ENCODE data around the gene IMPDH1.

IMPDH1 gene

DNA sequence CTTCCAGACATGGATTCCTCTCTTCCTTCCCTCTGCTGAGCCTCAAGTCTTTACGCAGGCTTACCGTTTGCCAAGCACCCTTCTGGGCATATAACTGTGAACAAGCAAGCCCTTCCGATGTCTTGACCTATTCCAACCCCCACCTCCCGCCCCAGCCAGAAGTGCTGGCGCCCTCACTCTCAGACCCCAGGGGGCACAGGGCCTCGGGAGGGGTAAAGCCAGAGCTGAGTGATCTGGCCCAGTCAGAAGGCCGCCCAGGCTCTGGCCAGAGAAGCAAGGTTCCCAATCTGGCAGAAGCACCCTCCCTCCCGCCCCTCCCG is 49.5 kb downstream of the IMPDH1 start:
- DNase-seq (ENCODE audit: low read depth in 2 of 2): no peak

DNA sequence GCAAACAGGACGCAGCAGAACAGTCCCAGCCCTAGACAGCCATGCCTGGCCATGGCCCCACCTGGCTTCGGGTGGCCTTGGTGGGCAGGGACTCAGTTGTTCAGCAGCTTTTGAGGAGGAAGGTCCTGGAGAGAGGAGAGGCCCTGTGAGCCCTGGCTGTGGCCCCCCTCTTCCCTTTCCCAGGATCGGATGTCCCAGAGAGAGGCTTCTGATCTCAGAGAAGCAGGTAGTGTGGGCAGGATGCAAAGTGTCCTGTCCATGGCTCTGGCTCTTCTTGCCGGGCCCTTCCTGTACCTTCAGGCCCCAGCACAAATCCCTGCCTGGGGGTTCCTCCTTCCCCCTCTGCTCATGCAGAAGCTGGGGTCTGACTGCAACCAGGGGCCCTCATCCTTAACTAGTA is 49.8 kb downstream of the IMPDH1 start:
- DNase-seq (ENCODE audit: low read depth in 2 of 2): no peak

DNA sequence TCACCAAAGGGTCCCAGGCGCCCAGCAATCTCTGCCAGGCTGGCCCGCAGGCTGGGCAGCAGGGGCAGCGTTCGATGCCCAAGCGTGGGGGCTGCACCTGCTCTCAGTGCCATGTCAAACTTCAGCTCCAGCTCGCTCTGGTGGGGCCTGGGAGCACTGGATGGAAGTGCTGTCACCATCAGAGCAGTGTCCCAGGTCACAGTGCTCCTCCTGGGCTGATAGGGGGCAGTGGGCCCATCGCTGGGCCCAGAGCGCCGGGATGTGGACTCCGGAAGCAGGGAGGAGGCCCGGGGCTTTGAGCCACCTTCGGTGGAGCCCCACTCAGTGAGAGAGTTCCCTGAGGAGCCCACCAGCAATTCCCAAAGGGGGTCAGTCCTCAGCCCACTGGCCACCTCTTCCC is 50.4 kb downstream of the IMPDH1 start:
- DNase-seq (ENCODE audit: low read depth in 2 of 2): no peak

DNA sequence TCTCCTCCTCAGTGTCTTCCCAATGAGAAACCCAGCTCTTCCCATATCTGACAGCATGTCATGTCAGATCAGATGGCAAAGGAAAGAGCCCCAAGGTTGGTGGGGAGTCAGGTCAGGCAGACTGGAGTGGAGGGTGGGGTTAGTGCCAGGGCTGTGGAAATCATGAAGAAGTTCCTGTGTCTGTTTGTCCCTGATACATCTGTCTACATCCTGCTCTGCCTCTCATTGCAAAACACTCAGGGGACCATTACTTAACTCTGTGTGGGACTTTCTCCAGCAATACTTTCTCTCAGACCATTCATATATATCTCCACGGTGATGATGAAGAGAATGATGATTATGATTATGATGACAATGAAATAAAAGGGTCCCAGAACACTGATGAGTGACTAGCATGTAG is 51.5 kb downstream of the IMPDH1 start:
- no peak for DNase-seq (ENCODE audit: low read depth in 2 of 2)

DNA sequence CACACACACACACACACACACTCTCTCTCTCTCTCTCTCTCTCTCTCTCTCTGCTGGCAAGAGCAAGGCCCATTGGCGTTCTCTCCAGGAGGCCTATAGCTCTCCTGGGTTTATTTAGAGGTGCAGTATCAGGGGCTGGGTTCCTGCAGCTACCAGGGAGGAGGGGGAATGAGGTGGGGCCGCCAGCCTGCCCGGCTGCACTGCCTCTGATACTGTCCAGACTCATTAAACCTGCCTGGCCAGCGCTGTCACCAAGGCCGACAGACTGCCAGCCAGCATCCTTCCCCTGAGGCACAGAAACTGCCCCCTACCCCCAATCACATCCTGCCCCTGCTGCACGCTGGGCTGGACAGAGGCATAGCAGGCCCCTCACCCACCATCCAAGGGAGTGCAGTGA is 52.6 kb downstream of the IMPDH1 start:
- DNase-seq (ENCODE audit: low read depth in 2 of 2): no peak

DNA sequence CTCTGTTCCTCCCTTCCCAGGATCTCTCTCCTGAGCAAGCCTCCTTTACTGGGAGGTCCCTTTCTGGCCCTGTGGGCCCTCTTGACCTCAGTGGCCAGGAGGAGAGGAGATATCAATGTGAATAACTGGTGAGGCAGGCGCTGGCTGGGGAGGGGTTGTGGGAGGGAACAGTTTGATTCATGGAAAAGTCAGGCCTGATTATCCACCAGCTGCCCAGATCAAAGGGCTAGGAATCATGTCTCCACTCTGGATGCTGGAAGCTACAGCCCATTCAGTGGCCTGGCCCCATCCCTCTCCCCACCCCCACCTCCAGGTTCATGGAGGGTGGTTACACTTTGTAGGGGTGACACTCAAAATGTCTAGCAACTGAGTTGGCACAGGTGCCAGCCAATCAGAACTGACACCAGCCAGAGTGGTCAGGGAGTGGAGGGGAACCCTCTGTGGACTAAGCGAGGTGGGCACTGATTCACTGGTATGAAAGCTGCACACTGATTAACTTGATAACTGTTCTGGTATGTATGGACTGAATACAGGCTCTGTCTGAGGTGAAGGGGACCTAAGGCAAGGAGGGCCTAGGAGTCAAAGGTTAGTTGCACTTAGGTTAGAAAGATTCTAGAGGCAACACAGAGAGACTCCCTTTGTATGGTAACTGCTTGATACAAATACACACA is 53.1 kb downstream of the IMPDH1 start:
- DNase-seq (ENCODE audit: low read depth in 2 of 2): no peak

DNA sequence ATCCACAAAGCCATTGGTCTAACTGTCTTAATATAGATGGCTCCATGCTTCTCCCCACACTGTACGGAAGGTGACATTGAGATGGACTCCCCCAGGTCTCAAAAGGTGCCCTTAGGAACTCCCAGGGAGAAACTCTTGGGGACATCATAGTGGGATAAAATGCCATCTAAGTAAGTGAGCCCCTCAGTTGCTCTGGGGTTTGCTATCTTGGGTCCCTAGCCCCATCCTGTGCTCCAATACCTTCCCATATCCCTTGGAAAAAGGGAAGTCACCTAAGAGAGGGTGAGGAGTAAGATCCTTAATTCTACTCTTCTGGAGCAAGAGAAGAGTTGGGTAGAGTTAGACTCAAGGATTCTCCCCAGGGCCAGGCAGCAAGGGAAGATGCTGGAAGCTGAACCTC is 56.2 kb downstream of the IMPDH1 start:
- no peak for DNase-seq (ENCODE audit: low read depth in 2 of 2)

DNA sequence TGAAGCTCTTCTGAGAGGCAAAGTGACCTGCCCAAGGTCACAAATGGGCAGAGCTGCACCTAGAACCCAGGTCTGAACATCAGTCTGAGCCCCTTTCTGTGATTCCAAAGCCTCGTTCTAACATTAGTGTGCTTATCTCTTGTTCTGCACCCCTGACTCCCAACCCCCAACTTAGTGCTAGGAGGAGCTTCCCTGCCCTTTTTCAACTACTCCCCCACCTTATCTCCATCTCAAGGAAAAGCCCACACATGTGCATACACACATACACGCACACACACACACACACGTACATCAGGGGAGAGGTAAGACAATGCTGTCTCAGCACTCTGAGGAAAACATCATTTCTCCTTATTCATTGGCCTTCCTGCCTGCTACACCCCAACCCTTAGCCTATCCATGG is 56.6 kb downstream of the IMPDH1 start:
- no peak for DNase-seq (ENCODE audit: low read depth in 2 of 2)

DNA sequence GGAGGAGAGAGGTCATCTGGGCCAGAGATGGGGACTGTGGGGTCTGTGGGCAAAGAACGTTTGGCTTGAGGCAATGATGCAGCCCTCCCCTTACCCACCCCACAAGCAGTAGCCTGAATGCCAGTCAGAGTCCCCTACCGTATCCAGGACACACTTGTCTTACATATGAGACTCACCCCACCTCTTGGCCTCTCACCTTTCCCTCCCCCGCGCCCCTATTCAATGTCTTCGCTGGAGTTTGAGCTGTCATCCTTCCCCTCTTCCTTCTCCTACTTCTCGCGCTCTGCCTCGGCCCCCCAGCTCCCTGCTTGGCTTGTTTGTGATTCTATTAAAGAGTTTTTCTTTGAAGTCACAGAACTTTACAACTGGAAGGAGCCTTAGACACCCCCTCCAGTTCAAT is 57.1 kb downstream of the IMPDH1 start:
- DNase-seq (ENCODE audit: low read depth in 2 of 2): no peak

DNA sequence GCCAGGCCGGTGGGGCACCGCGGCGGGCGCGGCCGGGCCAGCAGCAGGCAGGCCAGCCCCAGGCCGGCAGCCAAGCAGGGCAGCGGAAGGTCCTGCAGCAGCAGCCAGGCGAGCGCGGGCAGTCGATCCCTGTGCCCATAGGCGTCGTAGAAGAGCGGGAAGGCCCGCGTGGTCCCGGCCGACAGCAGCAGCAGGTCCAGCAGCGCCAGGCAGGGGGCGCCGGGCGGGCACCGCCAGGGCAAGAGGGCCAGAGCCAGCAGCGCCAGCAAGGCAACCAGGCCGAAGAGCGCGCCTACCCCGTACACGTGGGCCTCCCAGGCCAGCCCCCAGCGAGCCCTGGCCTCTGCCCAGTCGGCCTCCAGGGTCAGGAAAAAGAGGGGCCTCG is 57.6 kb downstream of the IMPDH1 start:
- no peak for DNase-seq (ENCODE audit: low read depth in 2 of 2)

DNA sequence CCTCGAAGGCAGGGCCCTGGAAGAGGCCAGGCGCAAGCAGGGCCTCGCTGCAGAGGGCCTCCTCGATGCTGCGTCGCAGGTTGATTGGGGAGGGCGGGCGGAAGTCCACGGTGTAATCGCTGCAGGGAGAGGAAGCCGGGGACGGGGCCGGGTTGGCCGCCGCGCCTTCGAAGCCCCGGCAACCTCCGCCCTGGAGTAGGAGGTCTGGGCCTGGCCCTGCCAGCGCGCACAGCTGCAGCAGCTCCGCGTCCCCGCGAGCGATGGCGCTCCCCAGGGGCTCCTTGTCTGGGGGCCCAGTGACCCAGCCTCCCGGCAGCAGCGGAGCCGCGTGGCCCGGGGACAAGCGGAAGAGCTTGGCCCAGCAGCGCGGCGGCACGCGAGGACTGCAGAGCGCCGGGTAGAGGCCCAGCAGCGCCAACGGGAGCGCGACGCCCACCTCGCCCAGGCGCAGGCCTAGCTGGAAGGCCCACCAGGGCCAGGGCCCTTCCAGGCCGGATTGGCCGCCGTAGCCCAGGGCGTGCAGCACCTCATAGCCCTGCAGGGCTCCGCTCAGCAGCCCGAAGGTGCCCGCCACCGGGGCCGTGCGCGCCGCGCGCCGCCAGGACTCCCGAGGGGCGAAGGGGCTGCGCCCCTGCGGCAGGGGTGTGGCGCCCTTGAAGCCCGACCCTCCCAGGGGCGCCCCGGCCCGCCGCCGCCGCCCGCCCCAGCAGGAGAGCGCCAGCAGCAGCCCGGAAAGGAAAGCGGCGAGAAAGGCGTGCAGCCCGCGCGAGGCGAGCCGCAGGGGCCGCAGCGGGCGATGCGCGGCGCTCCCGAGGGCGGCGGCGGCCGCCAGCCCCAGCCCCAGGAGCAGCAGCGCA is 58.3 kb downstream of the IMPDH1 start:
- DNase-seq (ENCODE audit: low read depth in 2 of 2): no peak

DNA sequence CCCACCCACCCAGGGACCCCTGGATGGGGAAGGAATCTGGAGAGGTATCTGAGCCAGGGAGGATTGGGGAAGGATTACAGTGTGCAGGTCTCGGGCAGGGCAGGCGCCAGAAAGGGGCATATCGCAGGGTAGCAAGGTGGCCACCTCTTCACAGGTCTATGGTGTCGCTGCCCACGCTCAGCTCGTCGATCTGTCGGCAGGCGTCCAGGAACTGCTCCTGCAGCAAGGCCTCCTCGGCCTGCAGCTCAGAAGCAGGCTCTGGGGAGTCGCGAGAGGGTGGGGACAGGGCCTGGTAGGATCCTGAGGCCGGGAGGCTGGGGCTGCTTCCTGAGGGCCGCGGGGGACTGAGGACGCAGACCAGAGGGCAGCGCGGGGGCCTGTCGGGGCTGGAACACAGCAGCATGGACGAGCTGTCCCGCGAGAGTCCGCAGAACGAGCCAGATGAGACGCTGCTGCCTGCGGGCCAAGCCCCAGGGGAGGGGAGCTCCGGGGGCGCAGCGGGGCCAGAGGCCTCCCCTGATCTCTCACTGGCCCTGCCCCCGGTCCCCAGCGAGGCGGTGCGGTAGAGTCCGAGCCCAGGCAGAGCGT is 59.0 kb downstream of the IMPDH1 start:
- no peak for DNase-seq (ENCODE audit: low read depth in 2 of 2)

DNA sequence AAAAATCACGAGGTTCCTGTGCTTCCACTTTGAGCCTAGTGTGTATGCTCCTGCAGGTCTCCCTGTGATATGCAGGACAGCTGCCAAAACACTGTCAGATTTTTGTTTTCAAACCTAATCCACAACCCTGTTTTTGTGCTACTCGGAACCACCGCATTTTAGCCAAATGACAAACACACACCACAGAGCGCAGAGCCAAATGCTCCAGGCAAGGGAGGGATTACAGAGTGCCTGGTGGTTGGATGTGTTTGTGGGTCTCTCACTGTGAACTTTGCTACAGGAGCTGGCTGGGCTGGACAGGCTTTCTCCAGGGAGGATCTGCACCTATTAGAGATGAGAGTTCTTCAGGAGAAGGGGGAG is 60.3 kb downstream of the IMPDH1 start:
- no peak for DNase-seq (ENCODE audit: low read depth in 2 of 2)

DNA sequence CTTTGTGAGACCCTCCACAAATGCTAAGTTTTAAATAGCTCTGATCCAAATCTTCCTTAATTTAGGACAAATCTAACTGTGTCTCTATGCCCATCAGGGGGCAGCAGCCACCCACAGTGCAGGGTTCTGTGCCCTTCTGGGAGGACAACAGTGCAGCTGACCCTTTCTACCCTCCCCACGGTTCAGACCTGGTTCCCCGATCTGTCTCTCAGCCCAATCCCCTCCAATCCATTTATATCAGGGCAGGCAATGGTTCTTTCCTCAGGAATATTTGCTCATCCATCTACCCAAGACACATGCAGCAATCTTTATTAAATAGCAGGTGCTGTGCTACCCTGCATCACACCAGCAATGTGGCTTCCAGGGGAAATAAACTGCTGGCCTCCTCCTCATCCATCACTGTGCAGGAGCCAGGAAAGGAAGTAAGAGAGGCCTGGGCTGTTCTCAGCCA is 62.1 kb downstream of the IMPDH1 start:
- DNase-seq (ENCODE audit: low read depth in 2 of 2): no peak

DNA sequence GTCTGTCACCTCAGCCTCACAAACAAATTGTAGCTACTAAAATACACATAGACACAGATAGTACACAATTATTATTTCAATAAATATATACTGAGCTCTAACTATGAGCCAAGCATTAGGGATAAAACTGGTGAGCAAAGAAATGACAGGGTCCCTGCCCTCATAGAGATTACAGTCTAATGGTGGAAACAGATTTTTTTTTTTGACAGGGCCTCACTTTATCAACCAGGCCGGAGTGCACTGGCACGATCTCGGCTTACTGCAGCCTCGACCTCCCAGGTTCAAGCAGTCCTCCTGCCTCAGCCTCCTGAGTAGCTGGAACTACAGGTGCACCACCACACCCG is 65.4 kb downstream of the IMPDH1 start:
- no peak for DNase-seq (ENCODE audit: low read depth in 2 of 2)

DNA sequence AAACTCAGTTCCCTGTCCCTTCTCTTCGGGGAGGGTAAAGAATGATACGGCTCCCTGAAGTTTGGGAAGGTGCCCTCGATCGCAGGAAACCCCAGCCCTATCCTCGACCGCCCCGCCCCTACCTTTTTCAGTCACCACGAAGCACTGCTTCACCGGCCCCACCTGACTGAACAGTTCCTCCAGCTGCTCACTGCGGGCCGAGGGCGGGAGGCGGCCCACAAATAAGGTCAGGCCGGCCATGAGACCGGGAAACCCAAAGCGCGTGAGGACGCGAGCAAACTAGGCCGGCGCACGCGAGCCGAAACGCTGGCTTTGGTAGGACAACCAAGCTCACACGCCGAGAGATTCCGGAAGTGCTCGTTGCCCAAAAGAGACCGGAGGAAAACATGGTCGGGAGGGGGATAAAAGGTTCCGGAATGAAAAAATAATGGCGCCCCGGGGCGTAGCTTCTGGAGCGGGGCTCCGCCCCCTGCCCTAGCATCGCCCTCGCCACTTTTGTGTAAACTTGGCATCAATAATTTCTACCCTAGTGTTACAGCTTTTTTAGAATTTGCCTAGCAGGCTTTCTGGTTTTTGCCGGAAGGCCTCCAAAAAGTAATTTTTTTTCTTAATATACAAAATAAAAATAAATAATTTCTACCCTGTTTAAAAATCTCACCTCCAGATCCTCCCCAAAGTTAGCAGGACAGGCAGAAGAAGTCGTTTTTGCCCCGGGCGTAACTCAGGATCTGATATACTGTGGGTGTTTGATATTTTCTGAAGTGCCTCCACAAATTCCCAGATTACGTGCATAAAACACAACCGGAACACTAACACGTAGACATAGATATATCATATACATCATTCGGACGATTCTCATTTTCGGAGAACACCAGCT is 66.0 kb downstream of the IMPDH1 start, which contains the start of gene RBM28:
TSS of gene RBM28 (minus strand) at position 355 of the 877 bp plus-strand sequence. CDS start at position 240, 115 bp downstream.
- peak; percentile 65 to 69 for DNase-seq (ENCODE audit: low read depth in 2 of 2)
